T-helper 2 cell treated with Interferon-gamma antibody and Interleukin-4, amounts not matched to agents 100 ng/mL and 5 ng/mL, for 36 hours (primary cell): ENCODE results near the gene STAT5B. TPM values are rescaled to one million over a fixed set of nuclear protein-coding genes. Genes with fewer than 3 reads are reported as not detected.
"Not testable (repeated sequence)": the region's sequence is repeated elsewhere in the genome, so short reads cannot be mapped to it uniquely, and the experiment has no call there.

Experiments
- intact Hi-C: fragments of 100-400 bp; cut with micrococcal nuclease; formaldehyde crosslinking; loops from one replicate; pipeline ENCODE4 v1.15.1; 2023
- total RNA-seq: library from RNA; stranded (reverse); gene quantifications from 2 replicates; pipeline ENCODE4 v1.2.3, GENCODE V29; 2022

The STAT5B gene
- total RNA-seq: 147 and 149 TPM in 2 replicates

GRCh38 chr17:42276359-42276608, at the start of gene STAT5B:
Gene STAT5B, minus strand, starts transcription at chr17:42276391. Its CDS starts 44,264 bp downstream, at chr17:42232127.
- intact Hi-C loops: no loop called here

GRCh38 chr17:42325026-42325425, 48.8 kb upstream of the STAT5B start:
- intact Hi-C loops: no loop called here

GRCh38 chr17:42323268-42323773, 47.1 kb upstream of the STAT5B start:
- intact Hi-C loops: loop anchor here (2.0 to 5.0 kb wide), 3 partner anchors 15 to 193 kb away; partner anchors contain the start of gene STAT3

GRCh38 chr17:42322382-42323267, 46.4 kb upstream of the STAT5B start:
- intact Hi-C loops: loop anchor here (1.0 to 5.0 kb wide), 4 partner anchors 16 to 194 kb away; partner anchors contain the start of gene STAT3

GRCh38 chr17:42321555-42321954, 45.4 kb upstream of the STAT5B start:
- intact Hi-C loops: loop anchor here (5.0 kb wide), 1 partner anchor 66 kb away; the partner anchor contains the start of gene STAT3

GRCh38 chr17:42317967-42318366, 41.8 kb upstream of the STAT5B start:
- intact Hi-C loops: not testable (repeated sequence)

GRCh38 chr17:42317266-42317845, 41.2 kb upstream of the STAT5B start:
- intact Hi-C loops: no loop called here

- intact Hi-C loops: no loop called here
These were observed 40.6 kb upstream of the STAT5B start for GRCh38 chr17:42316755-42317154.

GRCh38 chr17:42315402-42316156, 39.4 kb upstream of the STAT5B start:
- intact Hi-C loops: no loop called here

- intact Hi-C loops: no loop called here
These were observed 37.8 kb upstream of the STAT5B start for GRCh38 chr17:42313773-42314566.

- intact Hi-C loops: no loop called here
These were observed 37.2 kb upstream of the STAT5B start for GRCh38 chr17:42313389-42313772.

GRCh38 chr17:42312285-42313130, 36.3 kb upstream of the STAT5B start:
- intact Hi-C loops: no loop called here

GRCh38 chr17:42312035-42312284, 35.8 kb upstream of the STAT5B start:
- intact Hi-C loops: no loop called here

- intact Hi-C loops: no loop called here
These were observed 35.2 kb upstream of the STAT5B start for GRCh38 chr17:42311240-42312034.

- intact Hi-C loops: no loop called here
These were observed 34.6 kb upstream of the STAT5B start for GRCh38 chr17:42310787-42311215.

- intact Hi-C loops: no loop called here
These were observed 34.0 kb upstream of the STAT5B start for GRCh38 chr17:42309986-42310786.

- intact Hi-C loops: no loop called here
These were observed 33.0 kb upstream of the STAT5B start for GRCh38 chr17:42309142-42309541.

GRCh38 chr17:42308446-42308845, 32.3 kb upstream of the STAT5B start:
- intact Hi-C loops: no loop called here
